Suprapubic skin (tissue), 4 donors: ENCODE results near the gene POP5.

Source experiments
- EP300 ChIP-seq: sonication (generic); formaldehyde crosslinking; IDR thresholded peaks from one replicate; pipeline ENCODE4 v1.6.1; 2017; ENCODE audit warnings: antibody characterized with exemption
- POLR2A ChIP-seq, 2 donors: fragments of 450-650 bp; IDR thresholded peaks; one replicate each; pipeline ENCODE4 v1.6.1; 2017; ENCODE audit warnings: antibody characterized with exemption in 2 of 2, mild to moderate bottlenecking in 2 of 2, moderate library complexity in 2 of 2
- POLR2AphosphoS5 ChIP-seq, 3 donors: sonication (generic); formaldehyde crosslinking; IDR thresholded peaks; one replicate each; pipeline ENCODE4 v1.6.1; 2017; ENCODE audit warnings: antibody characterized with exemption in 3 of 3
- TF ChIP-seq, protein P1 (sequence below), 2 donors: fragments of 200-600 bp in 1 of 2; fragments of 450-650 bp in 1 of 2; sonication (generic) in 1 of 2; IDR thresholded peaks; one replicate each; pipeline ENCODE4 v1.5.1; 2016 to 2019; ENCODE audit warnings: antibody characterized with exemption in 2 of 2, mild to moderate bottlenecking in 1 of 2, moderate library complexity in 1 of 2

DNA sequence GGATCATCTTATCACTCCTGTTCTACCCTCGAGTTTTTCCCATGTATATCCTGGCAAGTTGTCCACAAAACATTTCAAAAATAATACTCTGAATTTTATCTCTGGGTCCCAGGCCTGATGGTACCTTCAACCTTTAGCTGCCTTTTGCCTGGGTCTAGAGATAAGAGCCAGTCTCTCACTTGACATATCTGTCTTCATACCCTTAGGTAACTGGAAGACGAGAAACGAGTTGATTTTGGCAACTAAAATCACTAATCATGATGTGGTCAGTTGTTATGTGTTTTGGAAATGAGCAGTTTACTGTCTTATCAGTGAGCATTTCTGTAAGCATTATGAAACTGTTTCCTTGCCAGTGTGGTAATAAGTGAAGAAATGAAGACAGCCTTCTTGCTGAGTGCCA is 40.8 kb downstream of the POP5 start:
- TF ChIP-seq, protein P1, sequence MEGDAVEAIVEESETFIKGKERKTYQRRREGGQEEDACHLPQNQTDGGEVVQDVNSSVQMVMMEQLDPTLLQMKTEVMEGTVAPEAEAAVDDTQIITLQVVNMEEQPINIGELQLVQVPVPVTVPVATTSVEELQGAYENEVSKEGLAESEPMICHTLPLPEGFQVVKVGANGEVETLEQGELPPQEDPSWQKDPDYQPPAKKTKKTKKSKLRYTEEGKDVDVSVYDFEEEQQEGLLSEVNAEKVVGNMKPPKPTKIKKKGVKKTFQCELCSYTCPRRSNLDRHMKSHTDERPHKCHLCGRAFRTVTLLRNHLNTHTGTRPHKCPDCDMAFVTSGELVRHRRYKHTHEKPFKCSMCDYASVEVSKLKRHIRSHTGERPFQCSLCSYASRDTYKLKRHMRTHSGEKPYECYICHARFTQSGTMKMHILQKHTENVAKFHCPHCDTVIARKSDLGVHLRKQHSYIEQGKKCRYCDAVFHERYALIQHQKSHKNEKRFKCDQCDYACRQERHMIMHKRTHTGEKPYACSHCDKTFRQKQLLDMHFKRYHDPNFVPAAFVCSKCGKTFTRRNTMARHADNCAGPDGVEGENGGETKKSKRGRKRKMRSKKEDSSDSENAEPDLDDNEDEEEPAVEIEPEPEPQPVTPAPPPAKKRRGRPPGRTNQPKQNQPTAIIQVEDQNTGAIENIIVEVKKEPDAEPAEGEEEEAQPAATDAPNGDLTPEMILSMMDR (IDR thresholded peaks at IDR 0.05) = no peak
- no peak for TF ChIP-seq POLR2AphosphoS5 (IDR thresholded peaks at IDR 0.05)
- TF ChIP-seq POLR2A (IDR thresholded peaks at IDR 0.05) = no peak
- no peak for TF ChIP-seq EP300
